ENCODE measurements around the gene PSMG3. TPM values are rescaled to one million over a fixed set of nuclear protein-coding genes. Genes with fewer than 3 reads are reported as not detected.

Gene PSMG3
- total RNA-seq, 4 donors from 2014 or later, result 25.4 to 46.4 (median 32.2) TPM

DNA sequence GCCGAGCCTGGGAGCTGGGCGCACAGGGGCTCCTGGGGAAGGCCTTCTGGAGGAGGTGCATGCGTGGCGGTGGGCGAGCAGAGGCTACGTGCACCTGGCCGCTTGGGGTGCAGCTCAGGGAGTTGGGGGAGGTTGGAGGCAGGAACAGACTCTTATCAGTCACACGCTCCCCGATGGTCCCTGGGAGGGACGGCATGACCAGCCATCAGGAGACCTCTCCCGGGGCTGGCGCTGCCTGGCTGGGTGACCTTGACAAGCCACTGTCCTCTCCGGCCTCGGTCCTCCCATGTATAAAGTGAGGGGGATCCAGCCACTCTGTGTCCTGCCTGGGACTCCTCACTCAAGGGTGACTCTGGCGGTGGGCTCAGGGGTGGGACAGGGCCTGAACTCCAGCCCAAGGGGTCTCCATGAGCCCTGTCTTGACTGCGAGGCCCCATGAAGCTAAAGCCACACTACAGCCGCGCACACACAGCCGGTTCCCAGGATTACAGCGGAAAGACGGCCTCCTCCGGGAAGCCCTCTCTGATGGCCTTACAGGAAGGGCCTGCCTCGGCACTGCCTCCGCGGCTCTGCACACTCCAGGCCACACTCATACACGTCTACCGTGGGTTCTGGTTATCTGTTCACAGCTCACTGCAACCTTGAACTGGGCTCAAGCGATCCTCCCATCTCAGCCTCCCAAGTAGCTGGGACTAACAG is 16.2 kb downstream of the PSMG3 start:
- TF ChIP-seq CTCF (IDR thresholded peaks at IDR 0.05 in 4 of 5, conservative IDR thresholded peaks at IDR 0.05 in 1 of 5), result no peak
- Histone ChIP-seq H3K27me3 (no peaks in the 10 kb centered on the region), H3K9me3 (no peaks in the 10 kb centered on the region), H3K4me1 (peaks cover 12 to 15% of the 10 kb centered on the region in 2 donors), H3K4me3 (no peak overlapping the region), H3K27ac (no peak overlapping the region), H3K36me3 (no peaks in the 10 kb centered on the region)
- in situ Hi-C loops (cut with MboI; ENCODE audit: low sequenced_read_pairs in 4 of 4) (no loop called here), intact Hi-C loops (cut with DNase I; ENCODE audit: low total_unique reads) (no loop called here)
- ATAC-seq, result no peak
- DNase-seq, result no peak

GRCh38 chr7:1552200-1552599 is 17.6 kb downstream of the PSMG3 start:
- no peaks in the 10 kb centered on the region for H3K27me3 ChIP-seq
- in situ Hi-C loops (cut with MboI; ENCODE audit: low sequenced_read_pairs in 4 of 4) (no loop called here), intact Hi-C loops (cut with DNase I; ENCODE audit: low total_unique reads) (no loop called here)
- TF ChIP-seq CTCF (IDR thresholded peaks at IDR 0.05 in 4 of 5, conservative IDR thresholded peaks at IDR 0.05 in 1 of 5) (no peak), POLR2A (IDR thresholded peaks at IDR 0.05) (no peak)
- H3K27ac ChIP-seq, result no peak overlapping the region
- H3K4me3 ChIP-seq, result no peak overlapping the region
- DNase-seq, result no peak
- no peaks in the 10 kb centered on the region for H3K9me3 ChIP-seq
- peaks cover 11 to 12% of the 10 kb centered on the region in 2 donors for H3K4me1 ChIP-seq
- no peak for ATAC-seq
- no peaks in the 10 kb centered on the region for H3K36me3 ChIP-seq

- TF ChIP-seq POLR2A (IDR thresholded peaks at IDR 0.05) (no peak), CTCF (IDR thresholded peaks at IDR 0.05 in 4 of 5, conservative IDR thresholded peaks at IDR 0.05 in 1 of 5) (no peak)
- H3K27me3 ChIP-seq, result no peaks in the 10 kb centered on the region
- intact Hi-C loops (cut with DNase I; ENCODE audit: low total_unique reads), result no loop called here
- no peak overlapping the region for H3K4me3 ChIP-seq
- no peaks in the 10 kb centered on the region for H3K9me3 ChIP-seq
- in situ Hi-C loops (cut with MboI; ENCODE audit: low sequenced_read_pairs in 4 of 4), result no loop called here
- ATAC-seq, result no peak
- DNase-seq, result no peak
- peaks cover 9 to 13% of the 10 kb centered on the region in 2 donors for H3K4me1 ChIP-seq
- H3K27ac ChIP-seq, result no peak overlapping the region
- H3K36me3 ChIP-seq, result no peaks in the 10 kb centered on the region
Measured at GRCh38 chr7:1550846-1551155, 19.0 kb downstream of the PSMG3 start.

DNA sequence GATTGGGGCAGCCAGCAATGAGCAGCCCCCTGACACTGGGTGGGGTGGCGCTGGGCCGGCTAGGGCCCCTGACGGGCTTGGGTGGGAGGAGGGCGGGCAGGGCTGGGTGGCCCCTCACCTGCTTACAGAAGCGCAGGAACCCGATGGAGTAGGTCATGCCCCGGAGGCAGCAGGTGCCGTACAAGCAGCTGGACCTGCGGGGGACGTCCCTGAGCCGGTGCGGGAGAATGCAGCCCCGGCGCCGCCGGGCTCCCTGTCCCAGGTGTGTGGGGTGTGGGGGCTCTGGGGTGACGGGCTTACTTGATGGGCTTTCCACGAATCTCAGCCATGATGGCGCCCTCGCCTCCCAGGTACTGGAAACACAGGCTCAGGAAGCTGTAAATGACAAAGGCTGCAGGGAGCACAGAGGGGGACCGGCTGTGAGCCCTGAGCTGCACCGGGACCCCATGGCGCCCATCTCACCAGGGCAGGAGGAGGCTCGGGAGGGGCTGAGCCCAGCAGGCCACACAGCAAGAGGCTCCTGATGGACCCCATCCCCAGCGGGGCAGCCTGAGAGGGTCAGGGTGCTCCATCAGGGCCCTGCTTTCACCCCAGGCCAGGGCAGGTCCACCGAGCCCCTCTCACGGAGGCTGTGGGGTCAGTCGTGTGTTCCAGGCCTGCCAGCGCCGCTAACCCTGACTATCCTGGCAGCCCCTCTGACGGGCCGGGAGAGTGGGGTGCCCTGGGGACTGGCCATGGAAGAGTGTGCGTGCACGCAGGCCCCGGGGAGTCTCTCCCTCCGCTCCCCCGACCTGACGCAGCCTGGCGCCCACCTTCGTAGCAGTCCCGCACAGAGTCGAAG is 19.6 kb downstream of the PSMG3 start:
- in situ Hi-C loops (cut with MboI; ENCODE audit: low sequenced_read_pairs in 4 of 4) (no loop called here), intact Hi-C loops (cut with DNase I; ENCODE audit: low total_unique reads) (no loop called here)
- no peak overlapping the region for H3K4me3 ChIP-seq
- H3K9me3 ChIP-seq, result no peaks in the 10 kb centered on the region
- H3K27me3 ChIP-seq, result no peaks in the 10 kb centered on the region
- H3K27ac ChIP-seq, result no peak overlapping the region
- H3K36me3 ChIP-seq, result no peaks in the 10 kb centered on the region
- TF ChIP-seq CTCF (IDR thresholded peaks at IDR 0.05 in 4 of 5, conservative IDR thresholded peaks at IDR 0.05 in 1 of 5) (no peak), POLR2A (IDR thresholded peaks at IDR 0.05) (no peak)
- no peak for ATAC-seq
- DNase-seq, result no peak
- H3K4me1 ChIP-seq, result peaks cover 3 to 7% of the 10 kb centered on the region in 2 donors

All from gastrocnemius medialis (tissue), 4 donors.